GM19328 (cell line): Measurements from ENCODE around the gene SLC26A1.

Experiments used
- ATAC-seq: cut with Tn5 transposase; IDR thresholded peaks from one replicate; pipeline ENCODE4 v1.9.1; 2021; ENCODE audit warnings: mild to moderate bottlenecking, moderate library complexity; ENCODE audit not compliant: unreplicated experiment

SLC26A1 gene

GRCh38 chr4:966266-967112 lies 26.7 kb downstream of the SLC26A1 start:
- ATAC-seq = no peak

GRCh38 chr4:965766-966134 lies 27.5 kb downstream of the SLC26A1 start:
- ATAC-seq = no peak

- ATAC-seq = no peak
Observed at GRCh38 chr4:965048-965765, 28.0 kb downstream of the SLC26A1 start.

- ATAC-seq = no peak
Observed at GRCh38 chr4:964346-965025, 28.7 kb downstream of the SLC26A1 start.

GRCh38 chr4:963276-964225 lies 29.7 kb downstream of the SLC26A1 start:
- no peak for ATAC-seq

GRCh38 chr4:962231-963208 lies 30.7 kb downstream of the SLC26A1 start:
- ATAC-seq = no peak

- no peak for ATAC-seq
Observed at GRCh38 chr4:961351-962230, 31.6 kb downstream of the SLC26A1 start.

GRCh38 chr4:960636-961350 lies 32.4 kb downstream of the SLC26A1 start:
- ATAC-seq = no peak

- no peak for ATAC-seq
Observed at GRCh38 chr4:960140-960635, 33.0 kb downstream of the SLC26A1 start.

- ATAC-seq = no peak
Observed at GRCh38 chr4:959338-960139, 33.7 kb downstream of the SLC26A1 start.

GRCh38 chr4:958696-959337 lies 34.4 kb downstream of the SLC26A1 start:
- ATAC-seq = no peak

- ATAC-seq = no peak
Observed at GRCh38 chr4:958314-958665, 34.9 kb downstream of the SLC26A1 start.

GRCh38 chr4:957581-958313 lies 35.5 kb downstream of the SLC26A1 start:
- no peak for ATAC-seq

- ATAC-seq = no peak
Observed at GRCh38 chr4:957231-957580, 36.0 kb downstream of the SLC26A1 start.

GRCh38 chr4:956531-957230 lies 36.5 kb downstream of the SLC26A1 start:
- ATAC-seq = no peak
